SK-N-SH (cell line): ENCODE measurements around the gene TWSG1.

ENCODE experiments used
- CTCF ChIP-seq: fragments of 200-600 bp; sonication (generic); IDR thresholded peaks from 2 replicates; pipeline ENCODE4 v1.6.1; 2017; ENCODE audit warnings: antibody characterized with exemption, mild to moderate bottlenecking, moderate library complexity
- EP300 ChIP-seq, 2 experiments: IDR thresholded peaks; 2 replicates each; pipeline versions ENCODE4 v1.4.0 to v1.6.1; 2012; ENCODE audit warnings: borderline replicate concordance in 1 of 2, low read depth in 1 of 2, low read length in 1 of 2
- GABPA ChIP-seq: IDR thresholded peaks from 2 replicates; pipeline ENCODE4 v1.4.0; 2012; ENCODE audit warnings: low read depth, mild to moderate bottlenecking
- IRF3 ChIP-seq: fragments of 150-350 bp; IDR thresholded peaks from 2 replicates; pipeline ENCODE4 v1.6.1; 2016; ENCODE audit warnings: mild to moderate bottlenecking, low read depth, low read length
- JUND ChIP-seq: IDR thresholded peaks from 2 replicates; pipeline ENCODE4 v1.4.0; 2012
- POLR2AphosphoS5 ChIP-seq: IDR thresholded peaks from 2 replicates; pipeline ENCODE4 v1.6.1; 2012; ENCODE audit warnings: low read depth, low read length
- REST ChIP-seq: IDR thresholded peaks from 2 replicates; pipeline ENCODE4 v1.6.1; 2012; ENCODE audit warnings: mild to moderate bottlenecking, low read depth, low read length, moderate library complexity
- RFX5 ChIP-seq: IDR thresholded peaks from 2 replicates; pipeline ENCODE4 v1.6.1; 2012; ENCODE audit warnings: mild to moderate bottlenecking, improper control_type of control experiment, low read length
- RXRA ChIP-seq: IDR thresholded peaks from 2 replicates; pipeline ENCODE4 v1.4.0; 2012; ENCODE audit warnings: low read depth, mild to moderate bottlenecking, borderline replicate concordance
- SMC3 ChIP-seq: IDR thresholded peaks from 2 replicates; pipeline ENCODE4 v1.6.1; 2012; ENCODE audit warnings: low read depth, low read length, improper control_type of control experiment
- TAF1 ChIP-seq: IDR thresholded peaks from 2 replicates; pipeline ENCODE4 v1.6.1; 2012; ENCODE audit warnings: low read depth, mild to moderate bottlenecking, low read length, moderate library complexity, borderline replicate concordance
- TEAD4 ChIP-seq: IDR thresholded peaks from 2 replicates; pipeline ENCODE4 v1.4.0; 2012; ENCODE audit warnings: mild to moderate bottlenecking, borderline replicate concordance; ENCODE audit not compliant: insufficient read depth
- USF2 ChIP-seq: fragments of 150-350 bp; IDR thresholded peaks from 2 replicates; pipeline ENCODE4 v1.6.1; 2017; ENCODE audit warnings: antibody characterized with exemption, low read length, low read depth, borderline replicate concordance

GRCh38 chr18:9366126-9366714, 31.6 kb downstream of the TWSG1 start:
- peak; percentile 25; the same call in 1 of the 2 replicates for TF ChIP-seq CTCF
- TF ChIP-seq POLR2AphosphoS5: no peak
- TF ChIP-seq RFX5: no peak
- no peak for TF ChIP-seq REST
- no peak for TF ChIP-seq EP300 (IDR thresholded peaks at IDR 0.05; ENCODE audit: borderline replicate concordance in 1 of 2, low read depth in 1 of 2, low read length in 1 of 2)
- TF ChIP-seq USF2: no peak
- TF ChIP-seq RXRA: no peak
- TF ChIP-seq IRF3: no peak
- no peak for TF ChIP-seq TEAD4
- TF ChIP-seq GABPA: no peak
- no peak for TF ChIP-seq TAF1
- TF ChIP-seq SMC3: peak; percentile 20; the same call in 1 of the 2 replicates
- TF ChIP-seq JUND: no peak
